ENCODE measurements around the gene GPHN.
"Not testable (repeated sequence)": the region's sequence is repeated elsewhere in the genome, so short reads cannot be mapped to it uniquely, and the experiment has no call there.

GPHN gene

DNA sequence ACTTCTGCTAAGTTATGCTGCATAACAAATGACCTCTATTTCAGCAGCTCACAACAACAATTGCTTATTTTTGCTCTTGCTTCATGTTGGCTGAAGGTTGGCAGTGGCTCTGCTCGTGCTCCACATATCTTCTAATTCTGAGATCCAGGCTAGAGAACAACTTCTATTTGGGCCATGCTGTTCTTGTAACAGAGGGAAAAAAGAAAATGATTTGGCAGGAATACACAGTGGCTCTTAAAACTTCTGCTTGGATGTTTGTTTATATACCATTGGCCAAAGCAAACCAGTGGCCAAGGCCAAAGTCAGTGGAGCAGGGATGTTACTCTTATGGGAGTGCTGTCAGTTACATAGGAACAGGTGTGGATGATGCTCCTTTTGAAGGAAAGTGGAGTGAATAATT lies 32.1 kb downstream of the GPHN start:
- Mint-ChIP-seq H3K27me3 (no peaks in the 10 kb centered on the region), H3K4me3 (no peak overlapping the region), H3K9me3 (no peaks in the 10 kb centered on the region), H3K27ac (no peak overlapping the region), H3K4me1 (peaks cover 26% of the 10 kb centered on the region)
- ATAC-seq (no peak), DNase-seq (no peak)

DNA sequence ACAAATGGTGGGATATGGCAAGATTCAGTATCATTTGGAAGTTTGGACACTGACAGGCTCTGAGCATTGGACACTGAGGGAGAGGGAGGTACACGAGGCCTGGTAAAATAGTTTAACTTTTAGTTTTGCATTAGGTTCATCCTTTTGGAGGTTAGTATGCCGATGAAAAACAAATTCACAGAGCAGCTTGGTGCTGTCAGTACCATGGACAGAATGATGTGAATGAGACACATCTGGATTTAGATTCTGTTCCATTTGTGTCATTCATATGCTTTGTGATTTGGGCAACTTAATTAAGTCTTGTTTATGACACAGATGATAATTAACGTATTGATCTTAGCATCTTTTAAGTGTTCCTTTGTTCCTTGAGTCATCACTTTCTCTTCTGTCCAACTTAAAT lies 33.7 kb downstream of the GPHN start:
- Mint-ChIP-seq H3K4me3 (no peak overlapping the region), H3K27ac (no peak overlapping the region), H3K9me3 (no peaks in the 10 kb centered on the region), H3K27me3 (no peaks in the 10 kb centered on the region), H3K4me1 (peaks cover 23% of the 10 kb centered on the region)
- no peak for DNase-seq
- ATAC-seq = no peak

DNA sequence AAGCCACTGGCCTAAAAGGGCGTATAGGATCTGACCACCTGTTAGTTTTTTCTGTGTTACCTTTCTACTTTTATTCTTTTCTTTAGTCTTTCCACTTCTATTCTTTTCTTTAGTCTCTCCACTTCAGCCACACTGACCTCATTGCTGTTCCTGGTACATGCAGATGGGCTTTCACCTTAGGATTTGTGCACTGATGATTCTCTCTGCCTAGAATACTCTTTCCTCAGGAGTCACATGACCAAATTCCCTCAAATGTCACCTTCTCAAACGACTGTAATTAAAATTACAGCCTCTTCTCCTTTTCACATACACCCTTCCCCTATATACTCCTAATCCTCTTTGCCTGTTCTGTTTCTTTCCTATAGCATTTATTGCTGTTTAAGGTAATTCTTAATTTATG lies 36.0 kb downstream of the GPHN start:
- peaks cover 7% of the 10 kb centered on the region for H3K4me1 Mint-ChIP-seq
- no peak for DNase-seq
- H3K27me3 Mint-ChIP-seq = no peaks in the 10 kb centered on the region
- no peak overlapping the region for H3K27ac Mint-ChIP-seq
- H3K9me3 Mint-ChIP-seq = no peaks in the 10 kb centered on the region
- H3K4me3 Mint-ChIP-seq = no peak overlapping the region
- no peak for ATAC-seq

DNA sequence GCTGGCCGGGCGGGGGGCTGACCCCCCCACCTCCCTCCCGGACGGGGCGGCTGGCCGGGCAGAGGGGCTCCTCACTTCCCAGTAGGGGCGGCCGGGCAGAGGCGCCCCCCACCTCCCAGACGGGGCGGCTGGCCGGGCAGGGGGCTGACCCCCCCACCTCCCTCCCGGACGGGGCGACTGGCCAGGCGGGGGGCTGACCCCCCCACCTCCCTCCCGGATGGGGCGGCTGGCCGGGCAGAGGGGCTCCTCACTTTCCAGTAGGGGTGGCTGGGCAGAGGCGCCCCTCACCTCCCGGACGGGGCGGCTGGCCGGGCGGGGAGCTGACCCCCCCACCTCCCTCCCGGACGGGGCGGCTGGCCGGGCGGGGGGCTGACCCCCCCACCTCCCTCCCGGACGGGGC lies 37.2 kb downstream of the GPHN start:
- H3K27me3 Mint-ChIP-seq, ATAC-seq, DNase-seq, H3K4me1 Mint-ChIP-seq, H3K27ac Mint-ChIP-seq, H3K4me3 Mint-ChIP-seq, H3K9me3 Mint-ChIP-seq: not testable (repeated sequence)

DNA sequence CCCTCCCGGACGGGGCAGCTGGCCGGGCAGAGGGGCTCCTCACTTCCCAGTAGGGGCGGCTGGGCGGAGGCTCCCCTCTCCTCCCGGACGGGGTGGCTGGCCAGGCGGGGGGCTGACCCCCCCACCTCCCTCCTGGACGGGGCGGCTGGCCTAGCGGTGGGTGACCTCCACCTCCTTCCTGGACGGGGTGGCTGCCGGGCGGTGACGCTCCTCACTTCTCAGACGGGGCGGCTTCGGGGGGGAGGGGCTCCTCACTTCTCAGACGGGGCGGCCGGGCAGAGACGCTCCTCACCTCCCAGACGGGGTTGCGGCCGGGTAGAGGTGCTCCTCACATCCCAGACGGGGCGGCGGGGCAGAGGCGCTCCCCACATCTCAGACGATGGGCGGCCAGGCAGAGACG lies 37.8 kb downstream of the GPHN start:
- H3K9me3 Mint-ChIP-seq, H3K4me3 Mint-ChIP-seq, ATAC-seq, DNase-seq, H3K27me3 Mint-ChIP-seq, H3K4me1 Mint-ChIP-seq, H3K27ac Mint-ChIP-seq: not testable (repeated sequence)

DNA sequence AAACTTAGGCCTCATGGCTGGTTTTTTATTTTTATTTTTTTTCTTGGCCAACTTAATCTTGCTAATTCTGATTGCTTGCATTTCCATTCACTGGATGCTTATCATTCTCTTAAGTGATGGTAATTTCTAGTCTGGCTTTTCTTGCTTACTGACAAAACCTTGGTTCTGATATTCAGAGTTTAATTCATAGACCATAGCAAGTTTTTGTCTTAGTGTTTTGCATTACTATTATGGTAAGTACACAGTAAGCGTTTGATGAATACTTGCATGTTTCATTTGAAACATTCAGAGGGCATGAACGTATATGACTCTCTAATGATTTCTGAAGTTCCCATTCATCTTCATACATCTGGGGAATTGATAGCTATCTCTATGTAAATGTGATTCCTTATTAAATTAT lies 55.8 kb downstream of the GPHN start:
- H3K4me1 Mint-ChIP-seq = peaks cover 5% of the 10 kb centered on the region
- H3K9me3 Mint-ChIP-seq = no peaks in the 10 kb centered on the region
- no peaks in the 10 kb centered on the region for H3K27me3 Mint-ChIP-seq
- H3K27ac Mint-ChIP-seq = no peak overlapping the region
- ATAC-seq (no peak), DNase-seq (no peak)
- H3K4me3 Mint-ChIP-seq = no peak overlapping the region

DNA sequence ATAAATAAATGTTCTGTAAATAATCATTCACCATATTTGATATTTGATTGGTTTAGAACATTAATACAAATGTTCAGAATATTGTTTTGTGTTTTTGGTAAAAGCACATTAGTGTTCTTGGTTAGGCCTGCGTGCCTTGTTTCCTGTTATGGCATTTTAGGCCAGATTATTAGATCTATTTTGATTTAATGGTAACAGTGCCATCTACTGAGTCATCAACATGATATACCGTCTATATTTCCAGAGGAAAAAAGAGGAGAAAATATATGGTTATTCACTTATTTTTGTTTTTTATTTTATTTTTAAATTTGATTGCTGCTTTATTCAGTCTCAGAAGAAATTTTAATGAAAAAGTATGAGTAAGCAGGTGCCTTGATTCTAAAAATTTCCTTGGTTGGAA lies 60.3 kb downstream of the GPHN start:
- no peak for DNase-seq
- peaks cover 0 to 21% of the 10 kb centered on the region in 2 donors for H3K9me3 Mint-ChIP-seq
- ATAC-seq = no peak
- peaks cover 18% of the 10 kb centered on the region for H3K4me1 Mint-ChIP-seq
- H3K4me3 Mint-ChIP-seq = no peak overlapping the region
- H3K27ac Mint-ChIP-seq = no peak overlapping the region
- no peaks in the 10 kb centered on the region for H3K27me3 Mint-ChIP-seq

DNA sequence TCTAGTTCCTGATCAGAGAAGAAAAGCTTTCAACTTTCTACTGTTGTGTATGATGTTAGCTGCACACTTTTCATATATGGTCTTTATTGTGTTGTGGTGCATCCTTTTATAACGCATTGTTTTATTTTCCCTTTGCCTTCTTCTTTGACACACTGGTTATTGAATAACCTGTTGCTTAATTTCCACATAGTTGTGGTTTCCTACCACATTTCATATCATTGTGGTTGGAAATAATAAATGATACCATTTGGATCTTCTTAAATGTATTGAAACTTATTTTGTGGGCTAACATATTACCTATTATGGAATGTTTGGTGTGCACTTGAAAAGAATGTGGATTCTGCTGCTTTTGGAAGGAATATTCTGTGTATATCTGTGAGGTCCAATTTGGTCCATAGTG lies 64.9 kb downstream of the GPHN start:
- DNase-seq (no peak), ATAC-seq (no peak)
- peaks cover 16 to 34% of the 10 kb centered on the region in 2 donors for H3K9me3 Mint-ChIP-seq
- no peaks in the 10 kb centered on the region for H3K27me3 Mint-ChIP-seq
- no peak overlapping the region for H3K27ac Mint-ChIP-seq
- no peak overlapping the region for H3K4me3 Mint-ChIP-seq
- H3K4me1 Mint-ChIP-seq = peaks cover 12% of the 10 kb centered on the region

DNA sequence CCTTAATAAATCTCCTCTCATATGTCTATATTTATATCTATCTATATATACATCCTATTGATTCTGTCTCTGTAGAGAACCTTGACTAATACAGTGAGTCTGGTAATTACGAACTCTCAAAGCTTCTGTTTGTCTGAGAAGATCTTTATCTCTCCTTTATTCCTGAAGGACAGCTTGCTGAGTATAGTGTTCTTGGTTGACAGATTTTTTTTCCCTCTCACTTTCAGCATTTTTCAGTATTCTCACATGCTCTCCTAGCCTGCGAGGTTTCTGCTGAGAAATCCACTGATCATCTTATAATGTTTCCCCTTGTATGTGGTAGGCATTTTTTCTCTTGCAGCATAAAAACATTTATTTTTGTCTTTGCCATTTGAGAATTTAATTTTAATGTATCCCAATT lies 67.1 kb downstream of the GPHN start:
- no peak overlapping the region for H3K27ac Mint-ChIP-seq
- H3K9me3 Mint-ChIP-seq = peaks cover 30 to 34% of the 10 kb centered on the region in 2 donors
- ATAC-seq = no peak
- H3K27me3 Mint-ChIP-seq = no peaks in the 10 kb centered on the region
- no peak overlapping the region for H3K4me3 Mint-ChIP-seq
- H3K4me1 Mint-ChIP-seq = peaks cover 12% of the 10 kb centered on the region
- no peak for DNase-seq

DNA sequence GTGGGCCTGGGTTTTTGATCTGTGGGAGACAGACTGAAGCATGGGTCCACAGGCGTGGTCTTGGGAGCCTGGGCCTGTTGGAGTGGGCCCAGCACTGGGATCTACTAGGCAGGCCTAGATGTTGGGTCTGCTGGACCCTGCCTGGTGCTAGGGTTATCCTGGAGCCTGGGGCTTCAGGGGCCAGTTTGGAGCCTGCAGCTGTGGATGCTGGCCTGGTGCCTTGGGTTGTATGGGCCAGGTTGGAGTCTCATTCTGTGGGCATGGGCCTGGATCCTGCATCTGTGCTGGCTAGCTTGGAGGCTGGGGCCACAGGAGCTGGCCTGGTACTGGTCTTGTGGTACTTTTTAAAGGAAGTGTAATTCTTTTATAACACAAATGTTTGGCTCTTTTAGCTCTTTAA lies 68.0 kb downstream of the GPHN start:
- peak overlapping the region in 1 of 2 donors; percentile 67 for H3K27ac Mint-ChIP-seq
- H3K9me3 Mint-ChIP-seq = peaks cover 30% of the 10 kb centered on the region in 2 donors
- DNase-seq (no peak), ATAC-seq (no peak)
- peaks cover 12% of the 10 kb centered on the region for H3K4me1 Mint-ChIP-seq
- no peak overlapping the region for H3K4me3 Mint-ChIP-seq
- H3K27me3 Mint-ChIP-seq = no peaks in the 10 kb centered on the region

DNA sequence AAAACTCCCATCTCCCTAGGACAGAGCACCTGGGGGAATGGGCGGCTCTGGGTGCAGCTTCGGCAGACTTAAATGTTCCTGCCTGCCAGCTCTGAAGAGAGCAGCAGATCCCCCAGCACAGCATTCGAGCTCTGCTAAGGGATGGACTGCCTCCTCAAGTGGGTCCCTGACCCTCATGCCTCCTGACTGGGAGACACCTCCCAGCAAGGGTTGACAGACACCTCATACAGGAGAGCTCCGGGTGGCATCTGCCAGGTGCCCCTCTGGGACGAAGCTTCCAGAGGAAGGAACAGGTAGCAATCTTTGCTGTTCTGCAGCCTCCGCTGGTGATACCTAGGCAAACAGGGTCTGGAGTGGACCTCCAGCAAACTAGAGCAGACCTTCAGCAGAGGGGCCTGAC lies 79.8 kb downstream of the GPHN start:
- peaks cover 21 to 22% of the 10 kb centered on the region in 2 donors for H3K9me3 Mint-ChIP-seq
- H3K4me3 Mint-ChIP-seq, DNase-seq, ATAC-seq, H3K4me1 Mint-ChIP-seq, H3K27me3 Mint-ChIP-seq, H3K27ac Mint-ChIP-seq: not testable (repeated sequence)

DNA sequence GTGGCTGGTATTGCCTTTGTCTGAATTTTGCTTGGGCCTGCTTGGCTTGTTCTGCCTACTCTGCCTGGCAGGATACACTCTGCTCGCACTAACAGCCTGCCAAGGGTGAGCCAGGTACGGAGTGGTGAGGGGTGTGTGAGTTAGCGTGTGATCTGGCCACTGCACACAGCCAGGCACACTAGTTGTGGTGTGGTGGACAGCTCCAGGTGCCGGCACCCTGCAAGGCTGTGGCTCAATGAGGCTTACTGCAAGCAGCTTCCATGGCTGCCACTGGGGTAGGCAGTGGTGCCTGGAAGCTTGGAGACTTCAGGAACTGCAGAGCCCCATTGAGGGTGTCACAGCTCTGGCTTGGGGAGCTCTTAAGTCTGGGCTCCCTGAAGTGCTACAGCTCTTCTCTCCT lies 87.4 kb downstream of the GPHN start:
- H3K27ac Mint-ChIP-seq = no peak overlapping the region
- H3K9me3 Mint-ChIP-seq = peaks cover 18% of the 10 kb centered on the region in 2 donors
- no peak for DNase-seq
- no peak for ATAC-seq
- no peak overlapping the region for H3K4me3 Mint-ChIP-seq
- no peaks in the 10 kb centered on the region for H3K4me1 Mint-ChIP-seq
- H3K27me3 Mint-ChIP-seq = no peaks in the 10 kb centered on the region

DNA sequence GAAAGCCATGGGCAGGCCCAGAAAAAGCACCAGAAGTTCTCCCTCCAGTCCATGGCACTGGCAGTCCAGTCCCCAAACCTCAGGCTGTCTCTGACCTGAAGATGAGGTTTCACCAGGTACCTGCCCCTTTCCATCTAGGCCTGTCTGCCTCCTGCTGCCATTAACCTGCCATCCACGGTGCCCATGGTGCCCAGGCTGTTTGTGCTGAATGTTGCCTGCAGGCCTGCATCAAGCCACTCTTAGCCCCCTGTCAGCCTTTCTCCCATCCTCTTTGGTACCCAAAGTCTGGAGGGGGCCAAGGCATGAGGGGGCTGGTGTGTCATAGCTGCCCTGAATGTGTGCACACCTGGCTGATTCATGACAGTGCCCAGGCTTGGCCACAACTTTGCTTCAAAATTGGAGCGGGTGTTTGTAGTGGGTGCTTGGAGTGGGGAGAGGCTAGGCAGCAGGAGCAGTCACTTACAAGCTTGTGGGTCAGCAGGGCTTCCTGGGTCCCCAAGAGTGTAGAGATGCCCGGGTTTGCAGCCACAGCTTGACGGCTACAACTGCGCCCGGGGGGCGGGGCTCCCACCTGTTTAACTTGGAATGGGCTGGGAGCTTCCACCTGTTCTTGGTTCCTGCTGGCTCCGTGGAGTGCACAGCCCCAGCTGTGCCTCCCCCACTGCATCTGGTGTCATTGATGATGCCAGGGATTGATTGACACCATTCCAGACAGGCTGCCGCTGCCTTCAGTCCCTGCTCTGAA lies 88.5 kb downstream of the GPHN start:
- Mint-ChIP-seq H3K4me3 (no peak overlapping the region), H3K27ac (no peak overlapping the region), H3K9me3 (peaks cover 15 to 18% of the 10 kb centered on the region in 2 donors), H3K4me1 (no peaks in the 10 kb centered on the region), H3K27me3 (no peaks in the 10 kb centered on the region)
- no peak for ATAC-seq
- no peak for DNase-seq

DNA sequence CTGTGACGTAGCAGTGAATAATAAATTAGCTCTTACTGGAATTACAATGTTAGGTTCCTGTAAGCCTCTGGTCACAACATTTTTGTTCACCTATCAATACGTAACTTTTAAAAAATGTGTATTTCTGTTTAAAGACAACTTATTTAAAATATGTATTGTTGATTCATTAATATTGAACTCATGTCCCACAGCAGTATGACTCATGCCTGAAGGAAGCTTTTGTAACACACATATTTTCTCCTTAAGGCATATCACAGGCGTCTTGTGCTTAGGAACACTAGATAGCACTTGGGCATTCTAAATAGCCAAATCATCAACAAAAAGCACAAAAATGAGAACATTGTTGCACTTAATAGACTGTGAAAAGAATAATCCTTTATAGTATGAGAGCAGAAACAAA lies 92.5 kb downstream of the GPHN start:
- no peak for ATAC-seq
- no peaks in the 10 kb centered on the region for H3K27me3 Mint-ChIP-seq
- no peak overlapping the region for H3K27ac Mint-ChIP-seq
- H3K4me1 Mint-ChIP-seq = no peaks in the 10 kb centered on the region
- DNase-seq = no peak
- peaks cover 10% of the 10 kb centered on the region in 2 donors for H3K9me3 Mint-ChIP-seq
- no peak overlapping the region for H3K4me3 Mint-ChIP-seq

DNA sequence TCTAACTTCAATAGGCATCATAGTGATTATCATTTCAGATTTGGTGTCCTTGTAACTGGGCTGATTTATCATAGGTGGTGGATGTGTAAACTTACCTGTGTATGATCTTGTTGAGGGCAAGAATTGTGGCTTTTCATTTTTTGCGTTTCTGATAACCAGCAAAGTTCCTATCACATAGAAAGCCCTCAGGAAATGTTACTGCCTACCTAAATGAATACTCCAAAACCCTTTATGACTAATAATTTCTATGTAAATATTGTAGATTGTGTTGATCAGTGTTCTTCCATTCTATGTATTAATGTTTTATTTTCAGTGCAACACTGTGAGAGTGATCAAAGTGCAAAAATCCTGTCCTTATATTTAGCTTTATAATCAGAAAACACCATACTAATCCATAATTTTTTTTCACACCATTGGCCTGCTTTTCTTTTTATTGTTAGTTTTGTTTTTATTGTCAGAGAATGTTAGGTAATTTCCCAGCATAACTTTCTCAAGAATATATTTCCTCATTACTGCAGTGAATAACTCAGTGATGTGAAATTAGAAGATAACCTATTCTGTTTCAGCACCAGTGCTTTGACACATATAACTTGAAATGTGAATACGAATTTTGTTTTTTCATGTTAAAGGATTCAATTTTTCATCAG lies 94.1 kb downstream of the GPHN start:
- peaks cover 8 to 14% of the 10 kb centered on the region in 2 donors for H3K9me3 Mint-ChIP-seq
- ATAC-seq (peak; percentile 39), DNase-seq (no peak)
- H3K27ac Mint-ChIP-seq = no peak overlapping the region
- H3K4me1 Mint-ChIP-seq = no peaks in the 10 kb centered on the region
- H3K4me3 Mint-ChIP-seq = no peak overlapping the region
- H3K27me3 Mint-ChIP-seq = no peaks in the 10 kb centered on the region

DNA sequence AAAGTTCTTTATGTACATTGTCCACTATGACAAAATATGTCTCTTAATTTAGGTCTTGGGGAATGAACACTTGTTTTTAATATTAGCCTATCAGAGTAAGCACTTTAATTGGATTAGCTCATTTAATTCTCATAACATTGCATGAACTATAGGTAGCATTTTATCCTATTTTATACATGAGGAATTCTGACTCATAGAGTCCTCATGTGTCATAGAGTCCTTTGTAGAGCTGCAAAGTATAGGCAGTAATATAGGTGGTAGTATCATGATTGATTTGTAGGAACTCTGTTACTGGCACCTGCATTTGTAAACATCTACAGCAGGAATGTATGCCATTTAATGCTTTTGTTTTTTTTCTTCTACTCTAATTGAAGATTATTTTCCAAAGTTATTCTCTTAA lies 96.0 kb downstream of the GPHN start:
- no peaks in the 10 kb centered on the region for H3K27me3 Mint-ChIP-seq
- DNase-seq = no peak
- no peak overlapping the region for H3K27ac Mint-ChIP-seq
- no peak for ATAC-seq
- H3K4me3 Mint-ChIP-seq = no peak overlapping the region
- H3K4me1 Mint-ChIP-seq = no peaks in the 10 kb centered on the region
- H3K9me3 Mint-ChIP-seq = peaks cover 14 to 20% of the 10 kb centered on the region in 2 donors

DNA sequence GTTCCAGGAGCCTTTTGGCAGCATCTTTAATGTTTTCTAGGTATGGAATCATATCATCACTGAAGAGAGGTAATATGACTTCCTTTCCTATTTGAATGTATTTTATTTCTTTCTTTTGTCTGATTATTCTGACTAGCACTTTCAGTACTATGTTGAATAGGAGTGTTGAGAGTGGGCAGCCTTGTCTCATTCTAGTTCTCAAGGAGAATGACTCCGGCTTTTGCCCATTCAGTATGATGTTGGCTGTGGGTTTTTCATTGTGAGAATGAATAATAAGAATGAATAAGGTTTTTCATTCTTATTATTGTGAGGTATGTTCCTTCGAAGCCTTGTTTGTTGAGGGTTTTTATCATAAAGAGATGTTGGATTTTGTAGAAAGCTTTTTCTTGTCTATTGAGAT lies 98.9 kb downstream of the GPHN start:
- no peak overlapping the region for H3K27ac Mint-ChIP-seq
- no peak for ATAC-seq
- DNase-seq = no peak
- H3K9me3 Mint-ChIP-seq = peaks cover 22 to 36% of the 10 kb centered on the region in 2 donors
- H3K27me3 Mint-ChIP-seq = no peaks in the 10 kb centered on the region
- no peaks in the 10 kb centered on the region for H3K4me1 Mint-ChIP-seq
- no peak overlapping the region for H3K4me3 Mint-ChIP-seq

Measured in stimulated activated naive CD8-positive, alpha-beta T cell treated with anti-CD3 and anti-CD28 coated beads, Interleukin-15, amount 100 ng/mL, for 72 hours (primary cell).